Endodermal cell (in vitro differentiated cells): ENCODE measurements around the gene ITGA6. TPM values are rescaled to one million over a fixed set of nuclear protein-coding genes. Genes with fewer than 3 reads are reported as not detected.

Experiments used
- DNase-seq: peaks from one replicate; pipeline ENCODE4 v3.0.0-alpha.2; 2017
- H3K27ac ChIP-seq: 2 replicates; pipeline ENCODE4 v1.5.1; 2013; ENCODE audit warnings: mild to moderate bottlenecking, low read depth, low read length, moderate library complexity
- H3K27me3 ChIP-seq: 2 replicates; pipeline ENCODE4 v1.6.1; 2013; ENCODE audit warnings: mild to moderate bottlenecking, low read length, moderate library complexity; ENCODE audit not compliant: insufficient read depth, control insufficient read depth, poor library complexity, severe bottlenecking
- H3K36me3 ChIP-seq: 2 replicates; pipeline ENCODE4 v1.7.0; 2013; ENCODE audit warnings: mild to moderate bottlenecking, low read length, moderate library complexity; ENCODE audit not compliant: control insufficient read depth, insufficient read depth
- H3K4me1 ChIP-seq: one replicate; pipeline ENCODE4 v1.7.0; 2013; ENCODE audit warnings: low read length; ENCODE audit not compliant: control insufficient read depth, insufficient read depth
- H3K4me3 ChIP-seq: 2 replicates; pipeline ENCODE4 v1.5.1; 2013; ENCODE audit warnings: mild to moderate bottlenecking, low read length, moderate library complexity
- H3K9ac ChIP-seq: 2 replicates; pipeline ENCODE4 v1.6.1; 2013; ENCODE audit warnings: mild to moderate bottlenecking, low read length, moderate library complexity; ENCODE audit not compliant: poor library complexity, severe bottlenecking; ENCODE audit errors: extremely low read depth
- H3K9me3 ChIP-seq: 2 replicates; pipeline ENCODE4 v1.6.1; 2013; ENCODE audit warnings: mild to moderate bottlenecking, low read length, moderate library complexity; ENCODE audit not compliant: control insufficient read depth
- H3K27ac Mint-ChIP-seq: 2 replicates; pipeline ENCODE4 v1.8.0; 2020; ENCODE audit warnings: mixed read lengths
- H3K27me3 Mint-ChIP-seq: 2 replicates; pipeline ENCODE4 v1.8.0; 2021; ENCODE audit warnings: mild to moderate bottlenecking, mixed read lengths; ENCODE audit not compliant: insufficient read depth
- H3K36me3 Mint-ChIP-seq: 2 replicates; pipeline ENCODE4 v1.8.0; 2020; ENCODE audit warnings: low read depth, mixed read lengths
- H3K4me1 Mint-ChIP-seq: 2 replicates; pipeline ENCODE4 v1.8.0; 2020; ENCODE audit warnings: mixed read lengths
- H3K4me3 Mint-ChIP-seq: 2 replicates; pipeline ENCODE4 v1.8.0; 2020; ENCODE audit warnings: mild to moderate bottlenecking, moderate library complexity, mixed read lengths
- H3K9me3 Mint-ChIP-seq: 2 replicates; pipeline ENCODE4 v1.8.0; 2020; ENCODE audit warnings: mild to moderate bottlenecking, mixed read lengths
- CTCF ChIP-seq: fragments of 200-600 bp; sonication (generic); conservative IDR thresholded peaks from 2 replicates; pipeline ENCODE4 v1.5.0; 2021; ENCODE audit warnings: antibody characterized with exemption, mild to moderate bottlenecking
- WGBS, 2 experiments: methylation state at CpG; one replicate each; pipeline versions ENCODE4 v1.1.5 to v1.1.7; 2013; ENCODE audit warnings: missing lambda C conversion rate in 2 of 2, mixed read lengths in 1 of 2; ENCODE audit not compliant: insufficient coverage in 1 of 2, insufficient read length in 1 of 2; 5-methylcytosine and 5-hydroxymethylcytosine counted together
- total RNA-seq, 2 donors: library from RNA; stranded (reverse); fragmentation: NEBNext Ultra II Directional in 1 of 2; extraction: Animal tissue kit (Norgen Biotek cat#: 25700) in 1 of 2; gene quantifications; 2 replicates in 1 of 2; 3 replicates in 1 of 2; pipeline ENCODE4 v1.2.1, GENCODE V29; 2021

Gene ITGA6
- total RNA-seq, 2 donors from 2014 or later, result 35.8 to 45.7 TPM

- no peaks in the 10 kb centered on the region for H3K36me3 ChIP-seq
- Mint-ChIP-seq H3K27ac (no peak overlapping the region), H3K27me3 (peaks cover 17% of the 10 kb centered on the region), H3K4me1 (no peaks in the 10 kb centered on the region), H3K9me3 (no peaks in the 10 kb centered on the region), H3K4me3 (no peak overlapping the region), H3K36me3 (no peaks in the 10 kb centered on the region)
- no peak overlapping the region for H3K4me3 ChIP-seq
- no peaks in the 10 kb centered on the region for H3K27me3 ChIP-seq
- no peaks in the 10 kb centered on the region for H3K4me1 ChIP-seq
- no peak overlapping the region for H3K27ac ChIP-seq
- H3K9ac ChIP-seq, result no peak overlapping the region
- TF ChIP-seq CTCF, result no peak
- WGBS, 2 experiments, result 93 to 94% methylated on average over 3 to 4 of the region's 4 CpGs
- DNase-seq, result no peak
- H3K9me3 ChIP-seq, result no peaks in the 10 kb centered on the region
These were observed 21.7 kb upstream of the ITGA6 start for GRCh38 chr2:172405673-172406072.

- Histone ChIP-seq H3K27me3 (no peaks in the 10 kb centered on the region), H3K9ac (no peak overlapping the region), H3K4me1 (peaks cover 2% of the 10 kb centered on the region), H3K36me3 (no peaks in the 10 kb centered on the region), H3K27ac (no peak overlapping the region), H3K4me3 (no peak overlapping the region), H3K9me3 (no peaks in the 10 kb centered on the region)
- H3K36me3 Mint-ChIP-seq, result no peaks in the 10 kb centered on the region
- 85 to 96% methylated on average over 3 to 4 of the region's 4 CpGs for WGBS, 2 experiments
- H3K4me3 Mint-ChIP-seq, result no peak overlapping the region
- no peaks in the 10 kb centered on the region for H3K9me3 Mint-ChIP-seq
- H3K27ac Mint-ChIP-seq, result no peak overlapping the region
- no peaks in the 10 kb centered on the region for H3K4me1 Mint-ChIP-seq
- DNase-seq, result no peak
- H3K27me3 Mint-ChIP-seq, result peaks cover 20% of the 10 kb centered on the region
- no peak for TF ChIP-seq CTCF
These were observed 19.1 kb upstream of the ITGA6 start for GRCh38 chr2:172408143-172408766.

GRCh38 chr2:172409042-172409441, 18.3 kb upstream of the ITGA6 start:
- H3K27ac Mint-ChIP-seq, result no peak overlapping the region
- Histone ChIP-seq H3K27me3 (no peaks in the 10 kb centered on the region), H3K27ac (no peak overlapping the region), H3K36me3 (no peaks in the 10 kb centered on the region), H3K9me3 (no peaks in the 10 kb centered on the region), H3K4me1 (peaks cover 2% of the 10 kb centered on the region), H3K9ac (no peak overlapping the region), H3K4me3 (no peak overlapping the region)
- H3K9me3 Mint-ChIP-seq, result no peaks in the 10 kb centered on the region
- H3K36me3 Mint-ChIP-seq, result no peaks in the 10 kb centered on the region
- peaks cover 20% of the 10 kb centered on the region for H3K27me3 Mint-ChIP-seq
- no peak overlapping the region for H3K4me3 Mint-ChIP-seq
- DNase-seq, result no peak
- WGBS, 2 experiments, result 67 to 89% methylated on average over 1 of the region's 1 CpG
- no peaks in the 10 kb centered on the region for H3K4me1 Mint-ChIP-seq
- no peak for TF ChIP-seq CTCF
